HG02623 (cell line): ENCODE results near the gene HILPDA.
A peak's percentile ranks its signal among the peaks of the same experiment; 100 is the strongest.
"Not testable (repeated sequence)": the region's sequence is repeated elsewhere in the genome, so short reads cannot be mapped to it uniquely, and the experiment has no call there.

ENCODE experiments used
- ATAC-seq: cut with Tn5 transposase; IDR thresholded peaks from one replicate; pipeline ENCODE4 v1.9.1; 2021; ENCODE audit warnings: moderate library complexity; ENCODE audit not compliant: unreplicated experiment

The HILPDA gene

DNA sequence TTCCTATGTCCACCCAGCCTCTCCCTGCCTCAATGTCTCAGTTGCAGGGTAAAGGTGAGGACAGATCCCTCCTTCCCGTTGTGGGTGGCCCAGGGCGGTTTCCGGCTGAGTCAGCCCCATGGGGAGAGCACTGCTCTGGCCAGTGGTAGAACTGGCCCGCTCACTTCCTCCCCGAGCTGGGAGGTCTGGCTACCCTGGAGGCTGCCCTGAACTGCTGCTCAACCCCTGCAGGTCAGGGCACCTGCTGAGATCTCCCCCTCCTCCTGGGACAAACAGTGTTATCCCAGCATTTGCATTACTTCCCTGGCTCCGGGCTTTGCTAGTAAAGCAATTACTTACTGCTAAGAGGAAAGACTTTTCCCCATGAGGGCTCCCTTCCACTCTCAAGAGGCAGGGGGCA is 24.5 kb upstream of the HILPDA start:
- no peak for ATAC-seq

DNA sequence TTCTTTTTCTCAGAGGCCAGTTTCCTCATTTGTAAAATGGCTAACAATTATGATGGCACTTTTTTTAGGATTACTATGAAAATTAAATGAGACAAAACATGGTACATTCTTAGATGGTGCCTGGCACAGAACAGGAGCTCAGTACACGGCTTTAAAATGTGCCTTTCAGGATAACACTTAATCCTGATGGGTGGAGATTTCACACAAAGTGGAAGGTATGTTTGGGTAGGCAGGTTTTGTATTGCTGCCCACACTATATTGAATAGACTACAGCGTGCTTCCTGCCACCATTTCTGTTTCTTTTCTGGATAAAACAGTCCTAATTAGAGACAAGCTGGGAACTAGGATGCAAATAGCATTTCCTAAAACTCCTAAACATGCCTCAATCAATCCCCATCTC is 23.9 kb upstream of the HILPDA start:
- ATAC-seq, result no peak

GRCh38 chr7:128434413-128435326 is 21.0 kb upstream of the HILPDA start:
- no peak for ATAC-seq

DNA sequence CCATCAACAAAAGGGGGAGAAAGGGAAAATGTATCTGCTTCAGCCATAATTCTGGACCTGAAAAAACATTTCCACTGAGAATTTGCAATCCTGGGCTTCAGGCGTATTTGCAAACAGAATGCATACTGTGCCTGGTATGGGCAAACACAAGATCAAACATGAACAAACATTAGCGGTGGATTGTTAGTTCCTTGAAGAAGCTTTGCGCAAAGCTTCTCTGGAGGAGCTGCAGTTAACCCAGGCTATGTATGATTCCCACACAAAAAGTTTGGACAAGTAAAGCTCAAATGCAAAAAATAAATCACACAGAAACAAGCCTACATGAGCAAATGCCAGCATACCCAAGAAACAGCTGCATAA is 20.4 kb upstream of the HILPDA start:
- no peak for ATAC-seq

DNA sequence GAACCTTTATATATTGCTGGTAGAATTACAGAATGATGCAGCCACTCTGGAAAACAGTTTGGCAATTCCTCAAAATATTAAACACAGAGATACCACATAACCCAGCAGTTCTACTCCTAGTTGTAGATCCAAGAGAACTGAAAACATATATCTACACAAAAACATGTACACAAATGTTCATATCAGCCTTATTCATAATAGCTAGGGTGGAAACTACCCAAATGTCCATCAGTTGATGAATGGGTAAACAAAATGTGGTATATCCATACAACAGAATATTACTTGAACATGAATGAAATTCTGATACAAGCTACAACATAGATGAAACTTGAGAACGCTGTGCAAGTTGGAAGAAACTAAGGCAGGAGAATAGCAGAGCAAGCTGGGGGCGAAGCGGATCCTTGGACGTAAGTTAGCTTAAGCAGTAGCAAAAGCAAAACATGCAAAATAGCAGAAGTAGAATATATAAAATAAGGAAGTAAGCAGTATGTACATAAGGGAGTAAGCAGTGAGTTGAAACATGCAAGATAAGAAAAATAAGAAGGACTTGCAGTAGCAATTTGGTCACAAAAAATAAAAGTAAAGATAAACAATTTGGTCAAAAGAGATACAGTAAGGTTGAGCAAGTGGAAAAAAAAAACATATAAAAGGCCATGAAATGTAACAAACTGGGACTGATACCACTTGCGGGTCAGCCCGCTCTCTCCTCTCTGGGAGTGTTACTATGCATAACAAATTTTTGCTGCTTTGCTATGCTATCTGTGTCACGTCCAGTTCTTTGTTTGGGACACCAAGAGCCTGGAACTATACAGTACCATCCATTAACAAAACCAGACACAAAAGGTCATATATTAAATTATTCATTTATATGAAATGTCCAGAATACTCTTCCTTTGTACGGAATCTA is 18.0 kb upstream of the HILPDA start:
- ATAC-seq, result no peak

GRCh38 chr7:128442356-128442755 is 13.3 kb upstream of the HILPDA start:
- no peak for ATAC-seq

GRCh38 chr7:128443831-128444600 is 11.7 kb upstream of the HILPDA start:
- no peak for ATAC-seq

DNA sequence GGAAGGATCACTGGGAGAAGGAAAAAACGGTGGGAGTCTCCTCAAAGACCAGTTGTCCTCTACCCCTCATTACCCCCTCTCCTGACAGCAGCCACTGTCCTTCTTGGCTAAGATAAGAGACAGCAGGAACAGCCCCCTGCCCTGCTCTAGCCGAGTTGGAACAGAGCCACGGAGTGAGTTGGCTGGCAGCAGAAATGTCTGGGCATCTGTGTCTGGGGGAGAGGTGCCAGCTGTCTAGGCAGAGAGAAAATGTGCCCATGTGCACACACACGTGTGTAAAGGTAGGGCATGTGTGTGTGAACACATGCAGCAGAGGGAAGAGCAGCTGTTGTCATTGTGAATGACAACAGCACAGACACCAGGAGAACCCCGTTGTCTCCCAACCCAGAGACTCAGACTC is 9.4 kb upstream of the HILPDA start:
- ATAC-seq, result no peak

- no peak for ATAC-seq
These were observed 7.6 kb upstream of the HILPDA start for GRCh38 chr7:128447941-128448564.

GRCh38 chr7:128448751-128449302 is 6.9 kb upstream of the HILPDA start:
- no peak for ATAC-seq

GRCh38 chr7:128450409-128450808 is 5.3 kb upstream of the HILPDA start:
- ATAC-seq, result no peak

- no peak for ATAC-seq
These were observed 4.8 kb upstream of the HILPDA start for GRCh38 chr7:128450913-128451312.

DNA sequence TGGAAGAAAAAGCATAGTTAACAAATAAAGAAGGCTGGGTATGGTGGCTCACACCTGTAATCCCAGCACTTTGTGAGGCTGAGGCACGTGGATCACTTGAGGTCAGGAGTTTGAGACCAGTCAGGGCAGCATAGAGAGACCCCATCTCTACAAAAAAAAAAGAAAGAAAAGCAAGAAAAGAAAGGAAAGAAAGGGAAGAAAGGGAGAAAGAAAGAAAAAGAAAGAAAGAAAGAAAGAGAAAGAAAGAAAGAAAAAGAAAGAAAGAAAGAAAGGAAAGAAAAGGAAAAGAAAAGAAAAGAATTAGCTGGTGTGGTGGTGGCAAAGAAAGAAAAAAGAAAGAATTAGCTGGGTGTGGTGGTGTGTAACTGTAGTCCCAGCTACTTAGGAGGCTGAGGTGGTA is 3.1 kb upstream of the HILPDA start:
- ATAC-seq, result no peak

DNA sequence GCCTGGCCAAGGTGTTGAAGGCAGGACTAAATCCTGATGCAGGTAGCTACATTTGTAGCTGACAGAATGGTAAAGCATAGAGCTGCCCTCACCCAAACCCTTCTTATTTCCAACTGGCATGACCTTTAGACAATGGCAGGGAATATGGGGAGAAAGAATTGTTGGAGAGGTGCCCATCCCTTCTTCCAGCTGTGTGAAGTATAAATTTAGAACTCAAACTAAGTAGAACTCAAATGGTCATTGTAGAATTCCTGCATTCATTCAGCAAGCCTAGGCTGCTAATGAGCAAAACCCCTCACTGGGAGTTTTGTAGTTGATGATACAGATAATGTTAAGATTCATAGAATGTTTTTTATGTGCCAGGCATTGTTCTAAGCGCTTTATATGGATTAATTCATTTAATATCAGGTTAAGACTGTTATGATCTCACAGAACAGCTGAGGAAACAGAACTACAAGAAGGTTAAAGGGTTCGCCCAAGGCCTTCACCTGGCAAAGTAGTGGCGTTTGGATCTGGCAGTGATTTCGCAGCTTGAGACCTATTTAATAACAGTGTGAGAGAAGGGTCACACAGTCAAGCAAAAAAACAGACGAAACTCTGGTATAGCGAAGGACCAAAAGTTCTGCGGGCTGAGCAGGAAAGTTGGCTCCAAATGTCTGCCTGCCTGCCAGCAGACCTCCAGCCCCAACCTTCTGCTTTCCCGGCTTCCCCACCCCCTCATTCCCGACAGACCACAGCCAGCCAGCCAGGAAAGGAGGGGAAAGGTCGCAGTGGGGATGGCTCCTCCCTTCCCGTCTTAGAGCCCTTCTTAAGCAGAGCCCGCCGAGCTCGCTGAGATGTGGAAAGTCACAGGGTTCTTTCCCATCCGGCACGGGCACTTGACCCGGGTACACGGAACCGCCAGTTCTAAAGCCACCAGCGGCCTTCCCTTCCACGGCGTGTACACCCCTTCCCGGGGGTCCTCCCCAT is 1.6 kb upstream of the HILPDA start:
- ATAC-seq, result no peak

- ATAC-seq, result no peak
These were observed 703 bp upstream of the HILPDA start for GRCh38 chr7:128454808-128455542.

DNA sequence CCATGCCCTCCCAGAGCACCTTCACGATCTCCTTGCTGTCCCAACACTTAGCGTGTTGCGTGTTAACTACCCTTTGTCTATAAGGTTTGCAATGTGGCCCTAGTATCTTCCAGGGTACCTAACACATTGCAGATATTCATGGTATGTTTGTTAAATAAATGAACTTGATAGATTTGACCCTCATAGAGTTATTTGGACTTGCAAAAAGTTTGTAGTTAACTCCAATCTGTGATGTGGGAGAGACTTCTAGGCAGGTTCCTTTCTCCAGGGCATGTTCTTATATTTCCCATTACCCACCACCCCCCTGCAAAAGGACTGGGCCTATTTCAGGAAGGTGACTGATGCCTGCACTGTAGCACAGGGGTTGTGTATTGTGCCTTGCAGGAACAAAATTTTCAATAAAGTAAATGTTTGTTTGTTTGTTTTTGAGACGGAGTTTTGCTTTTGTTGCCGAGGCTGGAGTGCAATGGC is 612 bp downstream of the HILPDA start:
- peak; percentile 2 for ATAC-seq

- not testable (repeated sequence) for ATAC-seq
These were observed 1.7 kb downstream of the HILPDA start for GRCh38 chr7:128457385-128457784.

GRCh38 chr7:128458956-128459355 is 3.3 kb downstream of the HILPDA start:
- peak; percentile 6 for ATAC-seq
